ENCODE results near the gene TTLL3.
"Not testable (repeated sequence)": the region's sequence is repeated elsewhere in the genome, so short reads cannot be mapped to it uniquely, and the experiment has no call there.

DNA sequence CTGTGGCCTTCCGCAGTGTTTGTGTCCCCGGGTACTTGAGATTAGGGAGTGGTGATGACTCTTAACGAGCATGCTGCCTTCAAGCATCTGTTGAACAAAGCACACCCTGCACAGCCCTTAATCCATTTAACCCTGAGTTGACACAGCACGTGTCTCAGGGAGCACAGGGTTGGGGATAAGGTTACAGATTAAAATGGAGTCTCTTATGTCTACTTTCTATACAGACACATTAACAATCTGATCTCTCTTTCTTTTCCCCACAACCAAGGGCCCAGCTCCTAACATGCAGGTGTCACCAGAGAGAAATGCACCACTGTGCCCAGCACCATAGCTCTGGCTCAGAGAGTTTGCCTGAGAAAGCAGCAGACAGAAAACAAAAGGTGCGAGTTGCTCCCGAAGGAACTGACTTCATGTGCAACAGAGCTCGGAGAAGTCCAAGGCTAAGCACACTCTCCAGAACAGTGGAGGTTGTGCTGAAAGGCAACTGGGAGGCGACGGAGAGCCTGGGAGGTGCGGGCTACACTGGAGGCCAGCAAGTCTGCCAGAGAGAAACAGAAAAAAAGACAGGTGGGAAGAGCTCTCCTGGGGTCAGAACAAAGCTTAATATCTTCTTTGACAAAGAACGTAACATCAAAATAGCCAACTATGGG lies 44.4 kb downstream of the TTLL3 start:
- TF ChIP-seq, protein P1, sequence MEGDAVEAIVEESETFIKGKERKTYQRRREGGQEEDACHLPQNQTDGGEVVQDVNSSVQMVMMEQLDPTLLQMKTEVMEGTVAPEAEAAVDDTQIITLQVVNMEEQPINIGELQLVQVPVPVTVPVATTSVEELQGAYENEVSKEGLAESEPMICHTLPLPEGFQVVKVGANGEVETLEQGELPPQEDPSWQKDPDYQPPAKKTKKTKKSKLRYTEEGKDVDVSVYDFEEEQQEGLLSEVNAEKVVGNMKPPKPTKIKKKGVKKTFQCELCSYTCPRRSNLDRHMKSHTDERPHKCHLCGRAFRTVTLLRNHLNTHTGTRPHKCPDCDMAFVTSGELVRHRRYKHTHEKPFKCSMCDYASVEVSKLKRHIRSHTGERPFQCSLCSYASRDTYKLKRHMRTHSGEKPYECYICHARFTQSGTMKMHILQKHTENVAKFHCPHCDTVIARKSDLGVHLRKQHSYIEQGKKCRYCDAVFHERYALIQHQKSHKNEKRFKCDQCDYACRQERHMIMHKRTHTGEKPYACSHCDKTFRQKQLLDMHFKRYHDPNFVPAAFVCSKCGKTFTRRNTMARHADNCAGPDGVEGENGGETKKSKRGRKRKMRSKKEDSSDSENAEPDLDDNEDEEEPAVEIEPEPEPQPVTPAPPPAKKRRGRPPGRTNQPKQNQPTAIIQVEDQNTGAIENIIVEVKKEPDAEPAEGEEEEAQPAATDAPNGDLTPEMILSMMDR (conservative IDR thresholded peaks at IDR 0.05; ENCODE audit: low read depth, low read length), result not testable (repeated sequence)
- TF ChIP-seq EZH2 (IDR thresholded peaks at IDR 0.05; ENCODE audit: low read length, unreplicated experiment), result not testable (repeated sequence)

Measured in PC-3 (cell line).